Fibroblast of lung (primary cell): ENCODE data around the gene CCDC157.

Source experiments
- CTCF ChIP-seq, 2 donors: IDR thresholded peaks in 1 of 2; conservative IDR thresholded peaks in 1 of 2; 1 replicate in 1 of 2; 2 replicates in 1 of 2; pipeline ENCODE4 v1.5.1; 2011 to 2012; ENCODE audit warnings: low read length in 2 of 2, control low read depth in 1 of 2, inconsistent platforms in 1 of 2, low read depth in 1 of 2, mild to moderate bottlenecking in 1 of 2
- EZH2 ChIP-seq: IDR thresholded peaks from 2 replicates; pipeline ENCODE4 v1.5.1; 2012; ENCODE audit warnings: low read length, control low read depth, mild to moderate bottlenecking; ENCODE audit errors: missing control alignments

GRCh38 chr22:30373331-30374325 lies 16.8 kb downstream of the CCDC157 start:
- TF ChIP-seq CTCF (conservative IDR thresholded peaks at IDR 0.05 in 1 of 2, IDR thresholded peaks at IDR 0.05 in 1 of 2; ENCODE audit: low read depth in 1 of 2, low read length in 2 of 2) (no peak), EZH2 (no peak)
